HCT116 (cell line): ENCODE data around the gene HPS1. TPM values are rescaled to one million over a fixed set of nuclear protein-coding genes. Genes with fewer than 3 reads are reported as not detected.

Experiments
- ATAC-seq: fragments of 200-7000 bp; cut with Tn5 transposase; 2 replicates; pipeline ENCODE4 v1.9.1; 2020; ENCODE audit warnings: mild to moderate bottlenecking, moderate library complexity
- BruUV-seq: library from RNA; stranded (reverse); fragments of 400-500 nt; replicated peaks from 2 replicates; lab custom pipeline; 2021; lab: Mats Ljungman, UMichigan
- CTCF ChIA-PET: fragments of 300-600 bp; sonication (Branson Sonifier 250); formaldehyde crosslinking; loops from one replicate; lab custom pipeline; 2021; ENCODE audit warnings: antibody characterized with exemption; lab: Charles Lee
- POLR2A ChIA-PET: fragments of 300-600, 350-600 bp; sonication (Branson Sonifier 250); formaldehyde crosslinking; loops from one replicate; lab custom pipeline; 2021; ENCODE audit warnings: antibody characterized with exemption; lab: Charles Lee
- RAD21 ChIA-PET, 2 experiments: fragments of 300-600 bp; sonication (Branson Sonifier 250); formaldehyde crosslinking; loops; one replicate each; lab custom pipeline; 2023; ENCODE audit warnings: low total read pairs in 2 of 2; ENCODE audit not compliant: uncharacterized antibody in 2 of 2, unreplicated experiment in 2 of 2, low non-redundant PET in 1 of 2; lab: Charles Lee
- DNase-seq: peaks from one replicate; pipeline ENCODE4 v3.0.0-alpha.2; 2010; ENCODE audit warnings: low read depth, low spot score
- H2AFZ ChIP-seq: fragments of 200-600 bp; shearing (Covaris generic), sonication (generic); 2 replicates; pipeline ENCODE4 v1.6.1; 2017; ENCODE audit warnings: low read depth, mixed run types, mixed read lengths, antibody characterized with exemption, low read length; ENCODE audit not compliant: poor library complexity, severe bottlenecking
- H3K27ac ChIP-seq: 2 replicates; pipeline ENCODE4 v1.5.1; 2012; ENCODE audit warnings: low read depth, low read length
- H3K27me3 ChIP-seq: fragments of 200-600 bp; sonication (generic); 2 replicates; pipeline ENCODE4 v1.6.1; 2016; ENCODE audit warnings: mixed run types, low read length, mixed read lengths; ENCODE audit not compliant: insufficient read depth
- H3K36me3 ChIP-seq, 2 experiments: fragments of 200-500 bp in 1 of 2; fragments of 200-600 bp in 1 of 2; sonication (Bioruptor generic) in 1 of 2; sonication (generic) in 1 of 2; 2 replicates each; pipeline versions ENCODE4 v1.5.1 to v1.6.1; 2014 to 2016; ENCODE audit warnings: low read length in 2 of 2, inconsistent platforms in 1 of 2, mixed read lengths in 1 of 2, mixed run types in 1 of 2; ENCODE audit not compliant: insufficient read depth in 2 of 2, control insufficient read depth in 1 of 2
- H3K4me1 ChIP-seq, 2 experiments: fragments of 200-600 bp in 1 of 2; sonication (generic) in 1 of 2; 2 replicates each; pipeline versions ENCODE4 v1.5.1 to v1.6.1; 2012 to 2017; ENCODE audit warnings: low read length in 2 of 2, inconsistent platforms in 1 of 2, mild to moderate bottlenecking in 1 of 2, mixed read lengths in 1 of 2, mixed run types in 1 of 2, moderate library complexity in 1 of 2; ENCODE audit not compliant: insufficient read depth in 2 of 2, control insufficient read depth in 1 of 2
- H3K4me2 ChIP-seq: fragments of 200-600 bp; sonication (generic); 2 replicates; pipeline ENCODE4 v1.6.1; 2017; ENCODE audit warnings: mixed run types, low read length, mixed read lengths
- H3K4me3 ChIP-seq, 2 experiments: fragments of 200-600 bp in 1 of 2; sonication (generic) in 1 of 2; replicated peaks in 1 of 2; 2 replicates each; pipeline ENCODE4 v1.5.1; 2011 to 2016; ENCODE audit warnings: low read length in 2 of 2, control low read depth in 1 of 2, low read depth in 1 of 2, mild to moderate bottlenecking in 1 of 2, mixed read lengths in 1 of 2, mixed run types in 1 of 2
- H3K79me2 ChIP-seq: fragments of 200-600 bp; sonication (generic); 2 replicates; pipeline ENCODE4 v1.6.1; 2017; ENCODE audit warnings: mild to moderate bottlenecking, mixed run types, low read length, moderate library complexity, mixed read lengths; ENCODE audit not compliant: insufficient read depth
- H3K9ac ChIP-seq: fragments of 200-600 bp; sonication (generic); 2 replicates; pipeline ENCODE4 v1.6.1; 2016; ENCODE audit warnings: low read length, mixed read lengths
- H3K9me2 ChIP-seq: fragments of 200-600 bp; sonication (generic), shearing (Covaris generic); 2 replicates; pipeline ENCODE4 v1.6.1; 2017; ENCODE audit warnings: mixed run types, mild to moderate bottlenecking, moderate library complexity; ENCODE audit not compliant: insufficient read depth
- H3K9me3 ChIP-seq, 2 experiments: fragments of 200-500 bp in 1 of 2; fragments of 200-600 bp in 1 of 2; sonication (Bioruptor generic) in 1 of 2; sonication (generic) in 1 of 2; 2 replicates each; pipeline ENCODE4 v1.6.1; 2014 to 2017; ENCODE audit warnings: low read length in 2 of 2, mixed read lengths in 2 of 2, inconsistent platforms in 1 of 2, low read depth in 1 of 2, mild to moderate bottlenecking in 1 of 2, mixed run types in 1 of 2, moderate library complexity in 1 of 2; ENCODE audit not compliant: control insufficient read depth in 1 of 2, insufficient read depth in 1 of 2
- H4K20me1 ChIP-seq: fragments of 200-600 bp; sonication (generic), shearing (Covaris generic); 2 replicates; pipeline ENCODE4 v1.6.1; 2017; ENCODE audit warnings: mixed run types, mild to moderate bottlenecking, moderate library complexity; ENCODE audit not compliant: insufficient read depth
- CBX3 ChIP-seq: IDR thresholded peaks from 2 replicates; pipeline ENCODE4 v1.6.1; 2012; ENCODE audit warnings: low read depth
- CEBPB ChIP-seq: IDR thresholded peaks from 2 replicates; pipeline ENCODE4 v1.6.1; 2012; ENCODE audit warnings: low read depth
- EGR1 ChIP-seq: IDR thresholded peaks from 2 replicates; pipeline ENCODE4 v1.6.1; 2012; ENCODE audit warnings: low read depth
- ELF1 ChIP-seq: IDR thresholded peaks from 2 replicates; pipeline ENCODE4 v1.6.1; 2012; ENCODE audit warnings: low read depth, borderline replicate concordance
- EZH2 ChIP-seq: fragments of 200-600 bp; sonication (generic); IDR thresholded peaks from 2 replicates; pipeline ENCODE4 v1.6.1; 2017; ENCODE audit warnings: antibody characterized with exemption, mixed run types
- FOSL1 ChIP-seq: IDR thresholded peaks from 2 replicates; pipeline ENCODE4 v1.6.1; 2012; ENCODE audit warnings: low read depth
- JUND ChIP-seq: IDR thresholded peaks from 2 replicates; pipeline ENCODE4 v1.6.1; 2012
- POLR2A ChIP-seq: IDR thresholded peaks from 2 replicates; pipeline ENCODE4 v1.7.0; 2011; ENCODE audit warnings: borderline replicate concordance; ENCODE audit not compliant: insufficient read depth, insufficient read length; ENCODE audit errors: extremely low read depth
- RAD21 ChIP-seq: IDR thresholded peaks from 2 replicates; pipeline ENCODE4 v1.6.1; 2012; ENCODE audit warnings: low read depth, mild to moderate bottlenecking
- SIN3A ChIP-seq: IDR thresholded peaks from 2 replicates; pipeline ENCODE4 v1.6.1; 2012; ENCODE audit warnings: low read depth
- SP1 ChIP-seq: IDR thresholded peaks from 2 replicates; pipeline ENCODE4 v1.6.1; 2012; ENCODE audit warnings: low read depth
- TCF7L2 ChIP-seq: IDR thresholded peaks from 2 replicates; pipeline ENCODE4 v1.7.0; 2011; ENCODE audit warnings: borderline replicate concordance, inconsistent platforms; ENCODE audit not compliant: insufficient read depth, insufficient read length; ENCODE audit errors: extremely low read depth
- YY1 ChIP-seq: IDR thresholded peaks from 2 replicates; pipeline ENCODE4 v1.6.1; 2011; ENCODE audit warnings: low read length, low read depth, moderate library complexity, mild to moderate bottlenecking; ENCODE audit not compliant: insufficient replicate concordance; ENCODE audit errors: extremely low read depth
- ZFX ChIP-seq: fragments of 450-650 bp; IDR thresholded peaks from 2 replicates; pipeline ENCODE4 v1.6.1; 2017
- ZNF274 ChIP-seq: fragments of 200-500 bp; sonication (Bioruptor generic); IDR thresholded peaks from 2 replicates; pipeline ENCODE4 v1.6.1; 2014; ENCODE audit warnings: mild to moderate bottlenecking, low read depth, low read length, inconsistent platforms
- intact Hi-C: fragments of 100-400 bp; cut with micrococcal nuclease; formaldehyde crosslinking; loops from 2 replicates; pipeline ENCODE4 v1.10.0; 2022
- total RNA-seq: library from RNA; stranded (reverse); gene quantifications from one replicate; pipeline ENCODE4 v1.2.1, GENCODE V29; 2021; ENCODE audit not compliant: unreplicated experiment
- TF ChIP-seq, protein P1 (sequence below), 3 experiments: fragments of 200-600 bp in 1 of 3; sonication (generic) in 1 of 3; IDR thresholded peaks in 2 of 3; conservative IDR thresholded peaks in 1 of 3; 2 replicates each; pipeline ENCODE4 v1.5.1; 2012 to 2017; ENCODE audit warnings: low read depth in 2 of 3, low read length in 2 of 3, antibody characterized with exemption in 1 of 3, borderline replicate concordance in 1 of 3, control low read depth in 1 of 3, mild to moderate bottlenecking in 1 of 3, mixed read lengths in 1 of 3, mixed run types in 1 of 3, moderate library complexity in 1 of 3; ENCODE audit not compliant: insufficient read depth in 1 of 3
- TF ChIP-seq, protein P2 (sequence below): IDR thresholded peaks from 2 replicates; pipeline ENCODE4 v1.6.1; 2012

Gene HPS1
- total RNA-seq, 1 experiment from 2014 or later = 64.3 TPM

DNA sequence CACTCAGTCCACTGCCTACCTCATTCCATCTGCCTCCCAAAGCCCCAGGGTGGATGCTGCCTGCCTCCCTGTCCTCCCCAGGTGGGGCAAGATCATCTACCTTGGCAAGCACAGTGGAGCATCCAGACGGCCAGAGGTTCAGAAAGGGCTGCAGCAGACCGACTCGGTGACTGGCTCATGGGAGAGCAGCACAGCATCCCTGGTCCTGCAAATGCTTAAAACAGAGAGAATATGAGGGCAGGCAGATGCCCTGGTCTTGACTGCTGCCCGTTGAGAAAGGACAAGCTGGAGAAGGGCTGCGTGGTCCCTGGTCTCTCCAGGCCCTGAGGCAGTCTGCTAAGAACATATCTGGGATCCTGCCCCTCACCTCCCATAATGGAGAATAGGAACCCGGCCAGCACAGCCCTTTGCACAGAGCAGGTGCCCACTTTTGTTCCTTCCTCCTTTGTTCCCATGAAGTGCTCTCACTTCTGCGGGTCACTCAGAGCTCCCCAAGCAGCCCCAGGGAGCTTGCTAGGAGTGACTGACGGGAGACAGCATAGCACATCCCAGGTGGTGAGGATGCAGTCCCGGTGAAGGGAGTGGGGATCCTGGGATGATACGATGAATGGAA lies 1.4 kb downstream of the HPS1 start:
- Histone ChIP-seq H3K4me2 (peak overlapping the region; percentile 88), H3K9me3 (no peaks in the 10 kb centered on the region), H3K36me3 (peaks cover 33 to 40% of the 10 kb centered on the region in 2 experiments; a peak in 3 of 4 replicates), H3K27me3 (no peaks in the 10 kb centered on the region), H2AFZ (no peak overlapping the region), H3K4me1 (peaks cover 6 to 23% of the 10 kb centered on the region in 2 experiments; a peak in 3 of 4 replicates), H4K20me1 (0 out of 2 replicates have a peak, but pooled peaks cover 3% of the 10 kb centered on the region), H3K4me3 (peak overlapping the region; percentile 87 to 88), H3K79me2 (peaks cover 32% of the 10 kb centered on the region), H3K9me2 (no peaks in the 10 kb centered on the region), H3K9ac (peak overlapping the region; percentile 86), H3K27ac (no peak overlapping the region)
- ATAC-seq = no peak
- intact Hi-C loops = no loop called here
- no TSS peak for BruUV-seq
- RAD21 ChIA-PET = no interaction called here
- TF ChIP-seq EGR1 = no peak
- TF ChIP-seq FOSL1 = no peak
- no peak for TF ChIP-seq POLR2A
- TF ChIP-seq EZH2 = no peak
- no peak for TF ChIP-seq SP1
- TF ChIP-seq RAD21 = no peak
- POLR2A ChIA-PET = interaction anchor here (1.2 to 1.4 kb wide), 2 partner anchors 16 to 22 kb away, joined by 4 to 5 read pairs; no protein-coding TSS in a partner anchor
- CTCF ChIA-PET = no interaction called here
- DNase-seq = no peak

DNA sequence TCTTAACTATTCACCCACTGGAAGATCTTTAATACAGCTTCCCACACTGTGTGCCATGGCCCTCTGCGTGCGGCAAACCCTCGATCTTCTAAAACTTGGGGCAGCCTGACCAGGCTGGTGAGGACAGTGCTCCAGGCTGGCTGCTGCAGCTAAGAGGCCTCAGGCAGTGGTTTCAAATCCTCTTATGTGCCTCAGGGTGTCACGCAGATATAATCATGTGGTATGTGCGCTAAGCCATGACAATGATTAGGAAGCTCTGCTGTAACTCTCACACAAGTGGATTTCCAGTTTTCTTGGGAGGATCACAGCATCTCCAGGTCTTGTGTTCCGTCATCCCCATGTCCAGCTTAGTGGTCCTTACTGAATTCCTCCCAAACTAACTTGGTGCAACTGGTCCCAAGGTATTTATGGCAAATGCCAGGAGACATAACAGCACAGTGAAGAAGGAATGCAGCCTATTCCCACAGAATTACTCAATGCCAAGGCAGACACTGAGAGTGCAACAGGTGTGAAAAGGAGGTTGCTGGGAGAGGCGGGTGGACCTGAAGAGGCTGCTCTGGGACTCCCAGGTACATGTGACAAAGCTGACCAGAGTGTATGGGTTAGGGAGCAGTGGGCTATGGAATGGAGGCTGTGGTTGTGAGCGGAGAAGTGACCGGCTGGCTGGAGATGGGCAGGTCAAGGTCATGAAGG lies 2.3 kb downstream of the HPS1 start:
- intact Hi-C loops = no loop called here
- Histone ChIP-seq H3K27me3 (no peaks in the 10 kb centered on the region), H3K4me1 (peaks cover 6 to 23% of the 10 kb centered on the region in 2 experiments; a peak in 3 of 4 replicates), H3K9me3 (no peaks in the 10 kb centered on the region), H3K79me2 (peaks cover 32% of the 10 kb centered on the region), H3K36me3 (peaks cover 37 to 47% of the 10 kb centered on the region in 2 experiments; a peak in 3 of 4 replicates), H3K27ac (no peak overlapping the region), H3K4me3 (no peak overlapping the region), H4K20me1 (0 out of 2 replicates have a peak, but pooled peaks cover 3% of the 10 kb centered on the region), H3K4me2 (no peak overlapping the region), H2AFZ (no peak overlapping the region), H3K9me2 (no peaks in the 10 kb centered on the region), H3K9ac (no peak overlapping the region)
- ChIA-PET CTCF (no interaction called here), RAD21 (no interaction called here), POLR2A (interaction anchor here (1.2 kb wide), 1 partner anchor 29 kb away, joined by 3 read pairs; the partner anchor contains the start of gene PYROXD2)
- DNase-seq (no peak), ATAC-seq (no peak)
- no TSS peak for BruUV-seq
- TF ChIP-seq, protein P1, sequence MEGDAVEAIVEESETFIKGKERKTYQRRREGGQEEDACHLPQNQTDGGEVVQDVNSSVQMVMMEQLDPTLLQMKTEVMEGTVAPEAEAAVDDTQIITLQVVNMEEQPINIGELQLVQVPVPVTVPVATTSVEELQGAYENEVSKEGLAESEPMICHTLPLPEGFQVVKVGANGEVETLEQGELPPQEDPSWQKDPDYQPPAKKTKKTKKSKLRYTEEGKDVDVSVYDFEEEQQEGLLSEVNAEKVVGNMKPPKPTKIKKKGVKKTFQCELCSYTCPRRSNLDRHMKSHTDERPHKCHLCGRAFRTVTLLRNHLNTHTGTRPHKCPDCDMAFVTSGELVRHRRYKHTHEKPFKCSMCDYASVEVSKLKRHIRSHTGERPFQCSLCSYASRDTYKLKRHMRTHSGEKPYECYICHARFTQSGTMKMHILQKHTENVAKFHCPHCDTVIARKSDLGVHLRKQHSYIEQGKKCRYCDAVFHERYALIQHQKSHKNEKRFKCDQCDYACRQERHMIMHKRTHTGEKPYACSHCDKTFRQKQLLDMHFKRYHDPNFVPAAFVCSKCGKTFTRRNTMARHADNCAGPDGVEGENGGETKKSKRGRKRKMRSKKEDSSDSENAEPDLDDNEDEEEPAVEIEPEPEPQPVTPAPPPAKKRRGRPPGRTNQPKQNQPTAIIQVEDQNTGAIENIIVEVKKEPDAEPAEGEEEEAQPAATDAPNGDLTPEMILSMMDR (IDR thresholded peaks at IDR 0.05 in 2 of 3, conservative IDR thresholded peaks at IDR 0.05 in 1 of 3; ENCODE audit: borderline replicate concordance in 1 of 3, insufficient read depth in 1 of 3, low read depth in 2 of 3, low read length in 2 of 3) = no peak
- TF ChIP-seq EZH2 (no peak), CEBPB (no peak), RAD21 (no peak), ZNF274 (no peak), SP1 (no peak), SIN3A (no peak), CBX3 (no peak), YY1 (no peak), ZFX (no peak), ELF1 (no peak), EGR1 (no peak), JUND (no peak), TCF7L2 (no peak), FOSL1 (no peak)
- TF ChIP-seq, protein P2, sequence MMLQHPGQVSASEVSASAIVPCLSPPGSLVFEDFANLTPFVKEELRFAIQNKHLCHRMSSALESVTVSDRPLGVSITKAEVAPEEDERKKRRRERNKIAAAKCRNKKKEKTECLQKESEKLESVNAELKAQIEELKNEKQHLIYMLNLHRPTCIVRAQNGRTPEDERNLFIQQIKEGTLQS = no peak
